Keratinocyte (primary cell): ENCODE results near the gene TOR1B.

Source experiments
- CTCF ChIP-seq, 3 experiments: IDR thresholded peaks in 1 of 3; conservative IDR thresholded peaks in 1 of 3; optimal IDR thresholded peaks in 1 of 3; 2 replicates in 2 of 3; 3 replicates in 1 of 3; pipeline versions ENCODE3 to v1.5.1; 2011; ENCODE audit warnings: low read length in 3 of 3, mild to moderate bottlenecking in 3 of 3, moderate library complexity in 2 of 3, control low read depth in 1 of 3, inconsistent platforms in 1 of 3; ENCODE audit not compliant: insufficient read depth in 2 of 3; ENCODE audit errors: extremely low read depth in 1 of 3
- EZH2 ChIP-seq: IDR thresholded peaks from one replicate; pipeline ENCODE4 v1.6.1; 2012; ENCODE audit warnings: inconsistent platforms, mild to moderate bottlenecking, low read length, moderate library complexity

DNA sequence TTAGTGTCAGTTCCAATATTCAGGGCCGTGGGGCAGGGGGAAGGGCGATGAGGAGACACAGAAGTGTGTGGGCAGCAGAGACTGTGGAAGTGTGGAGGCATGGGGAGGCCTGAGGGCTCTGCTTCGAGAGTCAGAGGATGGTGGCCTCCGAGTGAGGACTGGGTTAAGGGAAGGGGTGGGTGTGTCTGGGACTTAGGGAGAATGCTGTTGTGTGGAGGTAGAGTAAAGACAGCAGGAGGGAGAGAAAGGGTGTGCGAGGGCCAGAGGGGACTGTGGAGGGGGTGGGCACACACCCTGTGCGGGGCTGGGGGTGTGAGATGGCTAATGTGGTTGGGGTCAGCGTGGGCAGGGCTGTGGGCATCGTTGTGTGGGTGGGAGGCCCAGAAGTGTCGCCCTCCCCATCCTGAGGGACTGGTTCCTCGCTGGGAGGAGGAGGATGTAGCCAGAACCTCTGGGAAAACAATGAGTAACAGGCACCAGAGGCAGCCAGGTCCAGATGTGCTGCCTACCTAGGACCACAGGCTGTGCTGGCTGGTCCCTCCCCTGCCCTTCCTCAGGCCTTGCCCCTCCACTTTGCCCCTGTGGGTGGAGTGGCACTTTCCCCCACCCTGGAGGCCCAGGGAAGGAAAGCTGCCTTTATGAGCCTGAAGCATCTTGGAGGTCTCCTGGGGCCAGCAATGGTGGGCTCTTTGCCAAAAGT lies 36.5 kb downstream of the TOR1B start:
- no peak for TF ChIP-seq CTCF (optimal IDR thresholded peaks at IDR 0.05 in 1 of 3, IDR thresholded peaks at IDR 0.05 in 1 of 3, conservative IDR thresholded peaks at IDR 0.05 in 1 of 3; ENCODE audit: extremely low read depth in 1 of 3, insufficient read depth in 2 of 3, low read length in 3 of 3)
- no peak for TF ChIP-seq EZH2
